ENCODE measurements around the gene NPFFR1.

NPFFR1 gene

GRCh38 chr10:70306886-70307520 lies 23.2 kb upstream of the NPFFR1 start:
- no peak for FAIRE-seq
- no peak for DNase-seq (ENCODE audit: insufficient read length, low spot score)
- TF ChIP-seq, protein P1, sequence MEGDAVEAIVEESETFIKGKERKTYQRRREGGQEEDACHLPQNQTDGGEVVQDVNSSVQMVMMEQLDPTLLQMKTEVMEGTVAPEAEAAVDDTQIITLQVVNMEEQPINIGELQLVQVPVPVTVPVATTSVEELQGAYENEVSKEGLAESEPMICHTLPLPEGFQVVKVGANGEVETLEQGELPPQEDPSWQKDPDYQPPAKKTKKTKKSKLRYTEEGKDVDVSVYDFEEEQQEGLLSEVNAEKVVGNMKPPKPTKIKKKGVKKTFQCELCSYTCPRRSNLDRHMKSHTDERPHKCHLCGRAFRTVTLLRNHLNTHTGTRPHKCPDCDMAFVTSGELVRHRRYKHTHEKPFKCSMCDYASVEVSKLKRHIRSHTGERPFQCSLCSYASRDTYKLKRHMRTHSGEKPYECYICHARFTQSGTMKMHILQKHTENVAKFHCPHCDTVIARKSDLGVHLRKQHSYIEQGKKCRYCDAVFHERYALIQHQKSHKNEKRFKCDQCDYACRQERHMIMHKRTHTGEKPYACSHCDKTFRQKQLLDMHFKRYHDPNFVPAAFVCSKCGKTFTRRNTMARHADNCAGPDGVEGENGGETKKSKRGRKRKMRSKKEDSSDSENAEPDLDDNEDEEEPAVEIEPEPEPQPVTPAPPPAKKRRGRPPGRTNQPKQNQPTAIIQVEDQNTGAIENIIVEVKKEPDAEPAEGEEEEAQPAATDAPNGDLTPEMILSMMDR (IDR thresholded peaks at IDR 0.05; ENCODE audit: insufficient read depth, missing control alignments), result no peak

GRCh38 chr10:70306181-70306705 lies 22.4 kb upstream of the NPFFR1 start:
- FAIRE-seq (no peak), DNase-seq (ENCODE audit: insufficient read length, low spot score) (no peak)

GRCh38 chr10:70303730-70304129 lies 19.9 kb upstream of the NPFFR1 start:
- FAIRE-seq (no peak), DNase-seq (ENCODE audit: insufficient read length, low spot score) (no peak)
- TF ChIP-seq, protein P1 (IDR thresholded peaks at IDR 0.05; ENCODE audit: insufficient read depth, missing control alignments), result no peak

More at GRCh38 chr10:70306181-70306705, 22.4 kb upstream of the NPFFR1 start:
- TF ChIP-seq, protein P1 (IDR thresholded peaks at IDR 0.05; ENCODE audit: insufficient read depth, missing control alignments), result no peak

DNA sequence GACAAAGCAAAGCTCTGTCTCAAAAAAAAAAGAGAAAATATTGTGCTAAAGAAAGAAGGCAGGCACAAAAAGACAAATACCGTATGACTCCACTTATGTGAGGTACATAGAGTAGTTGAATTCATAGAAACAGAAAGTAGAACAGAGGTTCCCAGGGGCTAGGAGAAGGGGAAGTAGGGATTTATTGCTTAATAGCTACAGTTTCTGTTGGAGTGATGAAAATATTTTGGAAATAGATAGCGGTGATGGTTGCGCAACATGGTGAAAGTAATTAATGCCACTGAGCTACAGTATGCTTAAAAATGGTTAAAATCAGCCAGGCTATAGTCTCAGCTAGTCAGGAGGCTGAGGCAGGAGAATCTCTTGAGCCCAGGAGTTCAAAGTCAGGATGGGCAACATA lies 18.5 kb upstream of the NPFFR1 start:
- TF ChIP-seq, protein P1 (IDR thresholded peaks at IDR 0.05; ENCODE audit: insufficient read depth, missing control alignments), result no peak
- no peak for DNase-seq (ENCODE audit: insufficient read length, low spot score)
- FAIRE-seq, result no peak

DNA sequence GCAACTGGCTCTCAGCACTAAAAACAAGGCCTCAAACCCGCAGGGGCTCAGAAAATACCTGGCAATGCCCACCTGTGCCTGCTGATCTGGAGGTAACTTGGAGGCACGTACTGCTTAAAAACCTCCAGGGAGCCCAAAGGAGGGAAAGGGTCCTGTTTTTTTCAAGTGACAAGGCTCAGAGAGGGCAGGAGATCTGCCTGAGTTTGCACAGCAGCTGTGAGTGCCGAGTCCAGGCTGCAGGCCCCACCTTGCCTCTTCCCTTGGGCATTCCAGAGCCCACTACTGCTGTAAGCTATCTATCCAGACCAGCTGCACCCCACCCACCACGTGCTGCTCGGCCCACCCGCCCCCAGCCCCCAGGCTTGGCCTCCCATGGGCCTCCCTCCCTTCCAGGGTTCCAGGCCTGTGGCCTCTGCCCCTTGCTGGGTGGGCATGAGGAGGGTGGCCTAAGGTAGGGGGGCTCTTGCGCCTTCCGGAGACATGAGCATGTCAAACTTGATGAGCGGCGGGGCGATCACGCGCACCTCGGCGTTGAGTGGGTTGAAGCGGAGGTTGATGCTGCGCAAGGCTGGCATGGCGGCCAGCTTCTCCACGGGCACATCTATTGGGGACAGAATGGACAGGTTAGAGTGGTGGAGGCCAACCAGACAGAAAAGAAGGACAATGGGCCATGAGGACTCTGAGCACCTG lies 17.2 kb upstream of the NPFFR1 start:
- DNase-seq (ENCODE audit: insufficient read length, low spot score) (no peak), FAIRE-seq (no peak)
- TF ChIP-seq, protein P1 (IDR thresholded peaks at IDR 0.05; ENCODE audit: insufficient read depth, missing control alignments), result no peak

DNA sequence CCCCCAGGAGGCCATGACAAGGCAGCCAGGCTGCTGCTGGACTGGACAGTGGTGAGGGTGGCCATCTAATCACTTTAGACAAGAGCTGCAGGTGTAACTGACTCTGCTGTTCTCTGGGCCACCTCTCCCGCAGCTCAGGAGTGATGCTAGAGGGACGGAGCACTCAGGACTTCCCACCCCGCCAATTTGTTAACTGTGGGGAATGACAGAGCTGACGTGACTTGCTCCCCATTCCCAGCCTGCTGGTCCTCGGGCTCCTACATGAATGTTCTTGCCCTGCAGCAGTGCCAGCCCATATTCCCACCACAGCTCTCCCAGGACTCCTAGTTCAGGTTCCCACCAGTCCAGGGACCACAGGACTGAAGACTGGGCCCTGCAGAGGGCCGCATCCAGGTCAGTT lies 16.7 kb upstream of the NPFFR1 start:
- no peak for DNase-seq (ENCODE audit: insufficient read length, low spot score)
- FAIRE-seq, result no peak
- TF ChIP-seq, protein P1 (IDR thresholded peaks at IDR 0.05; ENCODE audit: insufficient read depth, missing control alignments), result no peak

- no peak for FAIRE-seq
These were observed 16.1 kb upstream of the NPFFR1 start for GRCh38 chr10:70299876-70300275.

More at GRCh38 chr10:70299876-70300275, 16.1 kb upstream of the NPFFR1 start:
- TF ChIP-seq, protein P1 (IDR thresholded peaks at IDR 0.05; ENCODE audit: insufficient read depth, missing control alignments), result no peak
- DNase-seq (ENCODE audit: insufficient read length, low spot score), result no peak

All from D721Med (cell line).